ENCODE measurements around the gene CHPT1. TPM values are rescaled to one million over a fixed set of nuclear protein-coding genes. Genes with fewer than 3 reads are reported as not detected.
A peak's percentile ranks its signal among the peaks of the same experiment; 100 is the strongest.

The CHPT1 gene
- total and polyA plus RNA-seq, 9 of the 15 experiments (the other 6 are each of a cell fraction or from before 2014, with no cell fraction given): 15.3 to 210 (median 91.9) TPM

- TF ChIP-seq PKNOX1 (IDR thresholded peaks at IDR 0.05) (peak; percentile 71), ELF2 (CRISPR knock-in tag; IDR thresholded peaks at IDR 0.05) (no peak), ZNF134 (CRISPR knock-in tag; conservative IDR thresholded peaks at IDR 0.05) (no peak), ATF1 (CRISPR knock-in tag; IDR thresholded peaks at IDR 0.05) (no peak), ATF1 (tag; IDR thresholded peaks at IDR 0.05) (peak; percentile 12; the same call in 1 of the 2 replicates), MTA1 (IDR thresholded peaks at IDR 0.05; ENCODE audit: borderline replicate concordance) (0 out of 2 replicates have a peak, but pooled peaks have one; percentile 52), RUNX1 (IDR thresholded peaks at IDR 0.05; ENCODE audit: low read depth) (no peak), SMARCE1 (IDR thresholded peaks at IDR 0.05) (peak; percentile 86), SRSF7 (optimal IDR thresholded peaks at IDR 0.05; ENCODE audit: low read depth, low read length) (no peak), USF1 (CRISPR knock-in tag; IDR thresholded peaks at IDR 0.05) (no peak), CBX1 (IDR thresholded peaks at IDR 0.05; ENCODE audit: low read depth) (no peak), DACH1 (IDR thresholded peaks at IDR 0.05; ENCODE audit: partially characterized antibody) (peak; percentile 8), MTA3 (IDR thresholded peaks at IDR 0.05; ENCODE audit: borderline replicate concordance) (no peak), TAF15 (IDR thresholded peaks at IDR 0.05; ENCODE audit: low read depth, low read length) (no peak), ZBTB33 (CRISPR knock-in tag; IDR thresholded peaks at IDR 0.05) (no peak), ZEB2 (IDR thresholded peaks at IDR 0.05) (peak; percentile 82), PURB (CRISPR knock-in tag; IDR thresholded peaks at IDR 0.05; ENCODE audit: low read depth) (no peak), HES1 (IDR thresholded peaks at IDR 0.05; ENCODE audit: low read depth) (0 out of 2 replicates have a peak, but pooled peaks have one; percentile 26), TCF7L2 (IDR thresholded peaks at IDR 0.05; ENCODE audit: low read depth, low read length) (no peak), THRA (IDR thresholded peaks at IDR 0.05) (no peak), CREB5 (CRISPR knock-in tag; IDR thresholded peaks at IDR 0.05) (no peak), ZC3H11A (IDR thresholded peaks at IDR 0.05; ENCODE audit: low read depth, low read length) (no peak)
Observed at GRCh38 chr12:101707131-101707782, 9.8 kb downstream of the CHPT1 start (continued).

All from K562 (cell line).